DND-41 (cell line): Measurements from ENCODE around the gene EXOC4.

Experiments
- EZH2 ChIP-seq: IDR thresholded peaks from 3 replicates; pipeline ENCODE4 v1.6.1; 2012; ENCODE audit warnings: borderline replicate concordance, low read depth, mild to moderate bottlenecking, moderate library complexity, low read length, inconsistent platforms; ENCODE audit not compliant: severe bottlenecking
- TF ChIP-seq, protein P1 (sequence below): IDR thresholded peaks from 2 replicates; pipeline ENCODE4 v1.5.1; 2012; ENCODE audit warnings: borderline replicate concordance, low read length, moderate library complexity, mild to moderate bottlenecking; ENCODE audit not compliant: poor library complexity, severe bottlenecking; ENCODE audit errors: extremely low read depth

DNA sequence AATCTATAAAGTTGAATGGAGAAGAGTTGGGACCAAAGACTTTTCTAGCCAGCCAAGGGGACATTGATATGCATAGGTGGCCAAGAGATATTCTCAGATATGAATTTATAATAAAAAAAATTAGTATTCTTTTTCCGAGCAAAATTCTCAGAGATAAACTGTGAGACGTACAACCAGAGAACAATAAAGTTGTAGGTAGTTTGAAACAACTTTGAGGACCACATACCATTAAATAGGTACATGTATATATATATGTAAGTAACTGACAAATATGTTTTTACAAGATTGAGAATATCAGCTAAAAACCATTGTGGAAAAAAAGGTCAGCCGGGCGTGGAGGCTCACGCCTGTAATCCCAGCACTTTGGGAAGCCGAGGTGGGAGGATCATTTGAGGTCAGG is 56.5 kb downstream of the EXOC4 start:
- TF ChIP-seq, protein P1, sequence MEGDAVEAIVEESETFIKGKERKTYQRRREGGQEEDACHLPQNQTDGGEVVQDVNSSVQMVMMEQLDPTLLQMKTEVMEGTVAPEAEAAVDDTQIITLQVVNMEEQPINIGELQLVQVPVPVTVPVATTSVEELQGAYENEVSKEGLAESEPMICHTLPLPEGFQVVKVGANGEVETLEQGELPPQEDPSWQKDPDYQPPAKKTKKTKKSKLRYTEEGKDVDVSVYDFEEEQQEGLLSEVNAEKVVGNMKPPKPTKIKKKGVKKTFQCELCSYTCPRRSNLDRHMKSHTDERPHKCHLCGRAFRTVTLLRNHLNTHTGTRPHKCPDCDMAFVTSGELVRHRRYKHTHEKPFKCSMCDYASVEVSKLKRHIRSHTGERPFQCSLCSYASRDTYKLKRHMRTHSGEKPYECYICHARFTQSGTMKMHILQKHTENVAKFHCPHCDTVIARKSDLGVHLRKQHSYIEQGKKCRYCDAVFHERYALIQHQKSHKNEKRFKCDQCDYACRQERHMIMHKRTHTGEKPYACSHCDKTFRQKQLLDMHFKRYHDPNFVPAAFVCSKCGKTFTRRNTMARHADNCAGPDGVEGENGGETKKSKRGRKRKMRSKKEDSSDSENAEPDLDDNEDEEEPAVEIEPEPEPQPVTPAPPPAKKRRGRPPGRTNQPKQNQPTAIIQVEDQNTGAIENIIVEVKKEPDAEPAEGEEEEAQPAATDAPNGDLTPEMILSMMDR, result no peak
- no peak for TF ChIP-seq EZH2
